Astrocyte of the cerebellum (primary cell): ENCODE measurements around the gene ZDHHC1.

ENCODE experiments used
- DNase-seq: peaks from one replicate; pipeline ENCODE4 v3.0.0-alpha.2; 2011; ENCODE audit warnings: low read depth
- H3K4me3 ChIP-seq: 2 replicates; pipeline ENCODE4 v1.5.1; 2011; ENCODE audit warnings: mild to moderate bottlenecking, low read depth, low read length, moderate library complexity
- CTCF ChIP-seq: IDR thresholded peaks from 2 replicates; pipeline ENCODE4 v1.5.1; 2012; ENCODE audit warnings: low read length, low read depth, moderate library complexity, mild to moderate bottlenecking; ENCODE audit errors: missing control alignments
- in situ Hi-C: cut with HindIII; loops from 2 replicates; pipeline ENCODE4 v1.10.0; 2017; ENCODE audit warnings: low sequenced_read_pairs

ZDHHC1 gene

GRCh38 chr16:67461600-67462278 is 45.5 kb upstream of the ZDHHC1 start:
- no peak for TF ChIP-seq CTCF
- no peak for DNase-seq
- in situ Hi-C loops, result no loop called here
- H3K4me3 ChIP-seq, result no peak overlapping the region

DNA sequence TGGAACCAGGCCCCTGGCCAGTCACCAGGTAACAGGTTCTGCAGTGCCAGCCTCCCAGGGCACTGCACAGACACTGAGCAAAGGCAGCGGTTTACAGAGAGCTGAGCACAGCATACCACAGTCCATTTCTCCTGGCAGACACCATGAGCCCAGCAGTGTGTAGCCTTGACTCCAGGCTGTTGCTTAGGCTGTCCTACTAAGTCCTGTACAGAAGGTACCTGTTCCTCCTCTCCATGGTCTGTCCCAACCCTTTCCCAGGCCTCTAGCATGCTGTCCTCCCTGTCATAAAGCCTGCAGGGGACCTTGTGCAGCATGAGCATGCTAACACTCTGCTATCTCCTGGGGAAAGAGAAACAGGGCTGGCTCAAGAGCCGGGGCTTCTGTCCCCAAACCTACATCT is 44.7 kb upstream of the ZDHHC1 start:
- in situ Hi-C loops, result no loop called here
- TF ChIP-seq CTCF, result no peak
- no peak for DNase-seq
- H3K4me3 ChIP-seq, result no peak overlapping the region

GRCh38 chr16:67460168-67460567 is 43.9 kb upstream of the ZDHHC1 start:
- in situ Hi-C loops, result no loop called here
- H3K4me3 ChIP-seq, result no peak overlapping the region
- no peak for TF ChIP-seq CTCF
- no peak for DNase-seq

GRCh38 chr16:67459861-67460150 is 43.5 kb upstream of the ZDHHC1 start:
- in situ Hi-C loops, result no loop called here
- no peak for DNase-seq
- no peak for TF ChIP-seq CTCF
- H3K4me3 ChIP-seq, result no peak overlapping the region

GRCh38 chr16:67459066-67459860 is 43.0 kb upstream of the ZDHHC1 start:
- H3K4me3 ChIP-seq, result no peak overlapping the region
- in situ Hi-C loops, result no loop called here
- no peak for TF ChIP-seq CTCF
- DNase-seq, result no peak

DNA sequence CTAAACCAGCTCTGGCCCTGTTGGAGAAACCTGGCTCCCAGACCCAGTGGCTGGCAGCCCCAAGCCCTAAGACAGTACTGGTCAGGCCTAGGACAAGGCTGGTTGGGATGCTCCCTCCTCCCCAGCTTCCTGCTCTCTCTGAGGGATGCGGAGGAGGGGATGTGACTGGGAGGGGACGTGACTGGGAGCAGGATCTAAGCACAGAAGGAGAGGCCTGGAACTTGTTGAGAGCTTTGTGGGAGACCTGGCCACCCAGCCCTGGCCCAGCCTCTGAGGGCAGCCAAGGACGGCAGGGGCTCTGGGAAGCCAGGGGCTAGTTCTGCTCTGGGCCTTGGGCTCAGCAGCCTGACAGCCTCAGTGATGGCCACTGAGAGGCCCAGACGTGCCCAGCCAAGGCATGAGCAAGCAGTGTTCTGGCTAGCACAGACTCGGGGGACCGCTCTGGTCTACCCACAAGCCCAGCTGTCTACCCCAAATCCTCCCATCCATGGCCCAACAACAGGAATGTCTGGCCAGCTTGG is 41.9 kb upstream of the ZDHHC1 start:
- no peak overlapping the region for H3K4me3 ChIP-seq
- DNase-seq, result no peak
- in situ Hi-C loops, result no loop called here
- no peak for TF ChIP-seq CTCF
